Adrenal gland (tissue), 5 donors: ENCODE measurements around the gene CRYGA.

ENCODE experiments used
- POLR2A ChIP-seq, 2 donors: fragments of 450-650 bp; IDR thresholded peaks; one replicate each; pipeline ENCODE4 v1.6.1; 2017; ENCODE audit warnings: antibody characterized with exemption in 2 of 2, mild to moderate bottlenecking in 2 of 2, moderate library complexity in 1 of 2
- TF ChIP-seq, protein P1 (sequence below), 6 experiments: fragments of 450-650 bp in 4 of 6; fragments of 200-600 bp in 2 of 6; sonication (generic) in 1 of 6; IDR thresholded peaks; 1 replicate in 5 of 6; 2 replicates in 1 of 6; pipeline versions ENCODE4 v1.5.1 to v1.8.0; 2016 to 2021; ENCODE audit warnings: antibody characterized with exemption in 6 of 6, mild to moderate bottlenecking in 2 of 6, moderate library complexity in 1 of 6
- donor health status: DM: no; HTN: no; CAD: no.

DNA sequence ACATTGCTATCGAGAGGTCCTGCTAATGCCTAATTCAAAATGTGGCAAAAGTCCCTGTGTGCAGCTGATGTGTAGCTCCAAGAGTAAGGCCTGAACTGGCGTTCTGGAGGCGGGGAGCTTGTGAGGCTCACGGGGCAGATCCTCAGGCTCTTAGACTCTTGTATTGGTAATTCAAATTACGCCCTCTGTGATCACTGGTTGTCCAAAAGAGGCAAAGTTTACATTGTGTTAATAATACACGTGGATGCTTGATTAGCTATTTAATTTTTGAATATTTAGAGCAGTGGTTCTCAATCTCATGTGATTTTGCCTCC is 12.4 kb upstream of the CRYGA start:
- TF ChIP-seq, protein P1, sequence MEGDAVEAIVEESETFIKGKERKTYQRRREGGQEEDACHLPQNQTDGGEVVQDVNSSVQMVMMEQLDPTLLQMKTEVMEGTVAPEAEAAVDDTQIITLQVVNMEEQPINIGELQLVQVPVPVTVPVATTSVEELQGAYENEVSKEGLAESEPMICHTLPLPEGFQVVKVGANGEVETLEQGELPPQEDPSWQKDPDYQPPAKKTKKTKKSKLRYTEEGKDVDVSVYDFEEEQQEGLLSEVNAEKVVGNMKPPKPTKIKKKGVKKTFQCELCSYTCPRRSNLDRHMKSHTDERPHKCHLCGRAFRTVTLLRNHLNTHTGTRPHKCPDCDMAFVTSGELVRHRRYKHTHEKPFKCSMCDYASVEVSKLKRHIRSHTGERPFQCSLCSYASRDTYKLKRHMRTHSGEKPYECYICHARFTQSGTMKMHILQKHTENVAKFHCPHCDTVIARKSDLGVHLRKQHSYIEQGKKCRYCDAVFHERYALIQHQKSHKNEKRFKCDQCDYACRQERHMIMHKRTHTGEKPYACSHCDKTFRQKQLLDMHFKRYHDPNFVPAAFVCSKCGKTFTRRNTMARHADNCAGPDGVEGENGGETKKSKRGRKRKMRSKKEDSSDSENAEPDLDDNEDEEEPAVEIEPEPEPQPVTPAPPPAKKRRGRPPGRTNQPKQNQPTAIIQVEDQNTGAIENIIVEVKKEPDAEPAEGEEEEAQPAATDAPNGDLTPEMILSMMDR (IDR thresholded peaks at IDR 0.05): no peak
- TF ChIP-seq POLR2A (IDR thresholded peaks at IDR 0.05): no peak
